Measurements from ENCODE around the gene GDNF. TPM values are rescaled to one million over a fixed set of nuclear protein-coding genes. Genes with fewer than 3 reads are reported as not detected.
"Not testable (repeated sequence)": the region's sequence is repeated elsewhere in the genome, so short reads cannot be mapped to it uniquely, and the experiment has no call there.

GDNF gene, protein sequence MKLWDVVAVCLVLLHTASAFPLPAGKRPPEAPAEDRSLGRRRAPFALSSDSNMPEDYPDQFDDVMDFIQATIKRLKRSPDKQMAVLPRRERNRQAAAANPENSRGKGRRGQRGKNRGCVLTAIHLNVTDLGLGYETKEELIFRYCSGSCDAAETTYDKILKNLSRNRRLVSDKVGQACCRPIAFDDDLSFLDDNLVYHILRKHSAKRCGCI
- polyA plus RNA-seq (ENCODE audit: insufficient read length) = 1.9 TPM

DNA sequence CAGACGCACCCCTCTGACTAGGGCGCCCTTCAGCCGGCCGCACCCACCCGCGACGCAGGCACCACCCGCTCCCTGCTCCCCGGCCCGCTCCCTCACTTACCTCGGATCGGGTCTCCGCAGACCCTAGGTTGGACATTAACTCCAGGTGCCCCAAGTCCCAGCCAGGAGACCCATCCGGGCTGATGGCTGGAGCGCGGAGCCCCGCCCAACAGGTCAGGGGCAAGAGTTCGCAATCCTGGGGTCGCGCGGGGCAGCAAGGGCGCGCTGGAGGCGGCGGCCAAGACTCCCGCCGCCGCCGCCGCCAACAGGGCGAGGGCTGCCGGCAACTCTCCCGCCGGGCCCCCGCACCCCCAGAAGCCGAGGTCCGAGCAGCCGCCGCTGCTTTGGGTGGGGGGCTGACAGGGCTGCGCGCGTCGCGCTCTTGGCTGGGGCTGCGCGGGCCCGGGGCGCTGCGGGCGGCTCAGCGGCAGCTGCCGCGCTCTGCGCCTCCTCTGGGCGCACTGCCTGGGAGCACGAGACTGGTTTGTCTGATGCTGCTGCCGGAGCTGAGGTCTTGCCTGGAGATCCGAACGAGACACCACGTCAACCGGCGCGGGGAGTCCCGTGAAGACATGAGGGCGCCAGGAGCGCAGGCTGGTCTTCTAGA lies at the start of gene GDNF:
Gene GDNF, minus strand, starts transcription at position 635 of the 646 bp plus-strand sequence. CDS start 5,245 bp downstream, outside the sequence.
- peak; percentile 80 for DNase-seq

- DNase-seq = no peak
These were observed 48.6 kb upstream of the GDNF start for GRCh38 chr5:37888476-37888875.

- DNase-seq = no peak
These were observed 46.5 kb upstream of the GDNF start for GRCh38 chr5:37886242-37886905.

DNA sequence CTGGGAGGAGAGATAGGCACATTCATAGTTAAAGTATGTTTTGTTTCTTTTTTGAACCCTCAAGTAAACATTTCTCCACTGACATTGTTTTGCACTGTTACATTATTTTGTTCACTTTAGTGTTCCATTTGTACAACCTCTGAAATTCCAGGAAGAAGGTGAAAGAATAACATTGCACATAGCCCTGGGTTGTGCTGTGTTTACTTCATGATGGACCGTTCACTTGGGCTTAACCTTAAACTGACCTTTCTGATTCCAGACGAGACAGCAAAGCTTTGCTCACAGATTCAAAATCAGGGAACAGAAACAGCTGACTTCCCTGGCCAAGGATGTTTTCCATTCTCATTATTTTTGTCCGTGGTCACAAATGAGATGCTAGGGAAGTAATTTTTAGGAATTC lies 42.8 kb upstream of the GDNF start:
- no peak for DNase-seq

GRCh38 chr5:37881359-37881758 lies 41.5 kb upstream of the GDNF start:
- DNase-seq = no peak

DNA sequence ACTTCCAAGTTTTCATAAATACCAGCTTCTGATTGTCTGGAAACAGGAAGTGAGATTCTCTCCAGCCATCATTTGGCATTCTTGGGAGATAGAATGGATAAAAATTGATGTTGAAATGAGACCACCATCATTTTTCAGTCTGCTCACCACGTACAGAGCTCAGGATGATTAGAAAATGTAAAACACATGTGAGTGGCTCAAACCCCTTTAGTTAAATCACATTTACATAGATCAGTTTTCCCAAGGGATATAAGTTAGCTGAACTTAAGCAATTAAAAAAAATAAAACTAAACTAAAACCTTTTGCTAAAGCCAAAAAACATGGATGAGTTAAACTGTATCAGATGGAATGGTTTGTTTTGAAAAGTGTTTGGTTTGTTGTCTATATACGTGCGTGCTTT lies 37.1 kb upstream of the GDNF start:
- DNase-seq = no peak

DNA sequence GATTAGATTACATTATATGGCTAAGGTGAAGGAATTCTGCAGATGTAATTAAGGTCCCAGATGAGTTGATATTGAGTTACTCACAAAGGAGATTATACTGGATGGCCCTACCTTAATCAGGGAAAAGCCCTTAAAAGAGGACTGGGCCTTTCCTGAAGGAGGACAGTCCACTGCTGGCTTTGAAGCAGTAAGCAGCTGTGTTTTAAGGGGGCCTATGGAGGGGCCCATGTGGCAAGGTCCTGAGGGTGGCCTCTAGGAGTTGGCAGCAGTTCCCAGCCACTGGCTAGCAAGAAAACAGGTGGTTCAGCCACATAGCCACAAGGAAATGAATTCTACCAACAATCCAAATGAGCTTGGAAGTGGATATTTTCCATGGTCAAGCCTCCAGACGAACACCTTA lies 36.4 kb upstream of the GDNF start:
- DNase-seq = no peak

- DNase-seq = no peak
These were observed 35.4 kb upstream of the GDNF start for GRCh38 chr5:37875051-37875787.

- no peak for DNase-seq
These were observed 34.1 kb upstream of the GDNF start for GRCh38 chr5:37873988-37874387.

DNA sequence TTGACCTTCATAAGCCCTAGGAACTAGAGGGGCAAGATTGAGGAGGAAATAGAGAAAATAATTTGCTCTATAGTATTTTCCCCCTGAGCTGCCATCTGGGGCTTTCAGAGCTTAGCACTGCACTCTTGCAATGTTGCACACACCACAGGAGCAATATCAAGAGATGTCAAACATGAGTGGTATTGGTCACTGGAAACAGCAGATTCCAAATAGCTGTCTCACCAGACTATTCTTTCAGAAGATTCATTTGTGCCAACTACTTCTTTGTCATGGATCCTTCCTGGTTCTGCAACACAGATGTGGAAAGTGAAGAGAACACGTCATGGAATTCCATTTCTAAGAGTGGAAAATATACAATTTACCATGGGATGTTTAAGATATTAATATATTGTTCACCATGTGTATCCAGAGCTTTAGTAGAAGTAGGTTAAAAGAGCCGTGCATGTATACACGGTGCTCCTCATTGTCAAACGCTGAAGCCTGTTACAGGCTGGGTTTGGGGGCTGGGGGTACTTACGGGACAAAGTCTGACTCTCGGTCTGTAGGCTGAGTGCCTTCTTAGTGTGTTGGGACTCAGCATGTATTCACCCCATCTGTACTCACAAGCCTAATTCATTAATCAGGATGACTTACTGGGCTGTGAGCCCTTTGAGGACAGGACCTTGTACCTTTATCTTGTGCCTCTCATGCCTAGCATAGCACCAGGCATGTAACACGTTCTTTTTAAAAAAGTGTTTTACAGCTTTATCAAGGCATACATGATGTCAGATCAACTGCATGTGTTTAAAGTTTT lies 31.4 kb upstream of the GDNF start:
- DNase-seq = no peak

- no peak for DNase-seq
These were observed 29.4 kb upstream of the GDNF start for GRCh38 chr5:37869216-37869615.

- no peak for DNase-seq
These were observed 27.8 kb upstream of the GDNF start for GRCh38 chr5:37867654-37868053.

DNA sequence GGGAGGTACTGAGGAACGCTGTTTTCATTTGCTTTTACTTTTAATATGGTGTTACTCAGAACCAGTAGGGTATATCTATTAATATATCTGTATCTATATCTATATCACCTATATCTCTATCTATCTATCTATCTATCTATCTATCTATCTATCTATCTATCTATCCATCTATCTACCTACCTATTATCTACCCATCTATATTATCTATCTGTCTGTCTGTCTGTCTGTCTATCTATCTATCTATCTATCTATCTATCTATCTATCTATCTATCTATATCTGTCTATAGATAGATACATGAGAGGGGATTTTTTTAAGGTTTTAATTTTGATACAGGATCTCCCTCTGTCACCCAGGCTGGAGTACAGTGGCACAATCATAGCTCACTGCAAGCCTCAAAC lies 23.1 kb upstream of the GDNF start:
- not testable (repeated sequence) for DNase-seq

GRCh38 chr5:37860206-37860605 lies 20.4 kb upstream of the GDNF start:
- DNase-seq = no peak

GRCh38 chr5:37859805-37860204 lies 20.0 kb upstream of the GDNF start:
- no peak for DNase-seq

DNA sequence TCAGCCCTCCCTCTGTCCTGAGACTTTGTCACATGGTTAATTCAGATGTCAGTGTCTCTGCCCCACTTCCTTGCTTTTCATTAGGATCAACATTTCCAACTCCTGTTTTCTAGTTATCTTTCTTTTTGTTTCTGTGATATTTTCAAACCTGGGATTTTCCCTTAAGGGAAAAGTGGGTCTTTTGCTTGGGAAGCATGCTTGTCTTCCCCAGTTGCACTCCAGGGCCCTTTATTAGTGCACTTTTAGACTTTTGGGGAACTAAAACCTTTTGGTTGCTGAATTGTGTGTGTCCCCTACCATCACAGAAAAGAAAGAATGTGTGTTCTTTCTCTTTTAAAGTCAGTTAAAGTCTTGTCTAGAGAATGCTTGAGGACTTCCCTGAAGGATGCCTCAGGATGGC lies 18.4 kb upstream of the GDNF start:
- DNase-seq = no peak

- DNase-seq = no peak
These were observed 17.9 kb upstream of the GDNF start for GRCh38 chr5:37857696-37858095.

DNA sequence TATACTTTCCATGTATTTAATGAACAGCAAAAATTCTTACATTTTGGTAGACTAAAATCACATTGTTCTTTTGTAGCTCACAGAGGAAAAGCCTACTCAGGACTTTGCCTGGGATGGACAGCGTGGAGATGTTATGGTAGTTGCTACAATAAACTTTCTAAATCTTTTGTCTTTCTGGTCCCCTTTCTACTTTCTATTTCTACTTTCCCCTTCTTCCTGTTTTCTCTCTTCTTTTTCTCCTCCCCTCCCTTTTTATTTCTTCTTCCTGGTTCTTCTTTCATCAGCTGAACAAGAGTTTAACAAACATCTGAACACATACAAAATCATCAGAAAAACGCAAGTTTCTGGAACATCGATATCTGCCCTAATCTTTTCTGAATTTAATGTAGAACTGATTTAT lies 15.6 kb upstream of the GDNF start:
- no peak for DNase-seq

DNA sequence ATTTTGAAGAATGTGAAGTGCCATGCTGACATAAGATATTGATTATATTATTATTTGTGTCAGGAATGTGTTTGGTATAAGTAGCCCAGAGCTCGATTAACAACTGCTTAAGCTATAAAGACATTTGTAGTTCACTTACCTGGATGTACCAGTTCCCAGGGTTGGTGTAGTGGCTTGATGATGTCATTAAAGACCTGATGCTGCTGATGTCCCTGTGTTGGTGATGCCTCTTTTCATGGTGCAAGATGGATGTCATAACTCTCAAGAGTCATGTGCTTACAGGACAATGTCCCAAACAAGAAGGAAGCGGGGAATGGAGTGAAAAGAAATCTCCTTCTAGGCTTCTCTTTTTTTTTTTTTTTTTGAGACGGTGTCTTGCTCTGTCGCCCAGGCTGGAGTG lies 11.5 kb upstream of the GDNF start:
- no peak for DNase-seq

DNA sequence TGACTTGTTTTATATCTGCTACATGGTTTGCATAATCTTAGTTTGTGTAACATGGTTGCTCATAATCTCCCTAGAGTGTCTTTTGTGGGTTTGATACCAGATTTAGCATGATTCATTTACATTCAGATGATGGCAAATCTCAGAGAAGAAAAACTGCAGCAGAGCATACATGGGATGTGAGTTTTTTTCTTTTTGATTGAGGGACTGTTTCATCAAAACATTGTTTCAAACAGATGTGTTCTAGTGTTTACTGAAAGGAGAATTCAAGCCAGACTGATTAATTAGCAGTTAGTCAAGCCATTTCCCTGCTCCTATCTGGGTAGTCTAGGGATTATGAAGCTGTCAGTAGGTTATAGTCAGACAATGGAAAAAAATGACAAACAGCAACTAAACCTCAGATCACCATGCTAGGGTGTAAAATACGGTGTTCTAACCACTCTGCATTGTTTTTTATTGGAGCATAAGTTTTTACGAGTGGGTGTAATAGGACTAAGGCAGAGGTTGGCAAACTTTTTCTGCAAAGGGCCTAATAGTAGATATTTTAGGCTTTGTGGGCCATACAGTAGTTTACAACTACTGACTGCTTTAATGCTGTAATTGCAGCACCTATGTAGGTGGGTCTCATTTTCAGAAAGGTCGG lies 10.5 kb upstream of the GDNF start:
- DNase-seq = no peak

- no peak for DNase-seq
These were observed 9.8 kb upstream of the GDNF start for GRCh38 chr5:37849641-37850040.

GRCh38 chr5:37847978-37848425 lies 8.2 kb upstream of the GDNF start:
- DNase-seq = no peak
